ENCODE measurements around the gene TCF4. TPM values are rescaled to one million over a fixed set of nuclear protein-coding genes. Genes with fewer than 3 reads are reported as not detected.

The TCF4 gene
- polyA plus RNA-seq, 3 donors = 67.7 to 81.1 (median 69.2) TPM

GRCh38 chr18:55508651-55509050, 79.3 kb downstream of the TCF4 start:
- no peak for DNase-seq (ENCODE audit: low read depth in 3 of 3, low spot score in 2 of 3)

DNA sequence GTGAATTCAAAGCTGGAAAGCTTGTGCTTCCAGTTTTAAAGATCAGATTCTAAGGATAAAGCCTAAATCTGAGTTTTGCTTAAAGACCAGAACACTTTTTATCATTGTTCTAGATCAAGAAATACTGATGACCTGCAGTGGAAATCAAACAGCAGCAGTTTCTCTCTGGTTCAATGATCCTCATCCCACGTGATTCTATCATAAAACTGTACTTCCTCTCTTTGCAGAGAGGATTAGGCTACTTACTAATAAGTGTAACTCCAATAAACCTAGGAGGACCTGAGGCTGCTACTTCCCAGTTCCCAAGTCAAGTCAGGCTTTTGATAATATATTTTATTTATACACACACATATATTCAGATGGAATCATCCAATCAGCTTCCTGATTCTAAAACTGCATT, 81.9 kb downstream of the TCF4 start:
- DNase-seq (ENCODE audit: low read depth in 3 of 3, low spot score in 2 of 3) = no peak

DNA sequence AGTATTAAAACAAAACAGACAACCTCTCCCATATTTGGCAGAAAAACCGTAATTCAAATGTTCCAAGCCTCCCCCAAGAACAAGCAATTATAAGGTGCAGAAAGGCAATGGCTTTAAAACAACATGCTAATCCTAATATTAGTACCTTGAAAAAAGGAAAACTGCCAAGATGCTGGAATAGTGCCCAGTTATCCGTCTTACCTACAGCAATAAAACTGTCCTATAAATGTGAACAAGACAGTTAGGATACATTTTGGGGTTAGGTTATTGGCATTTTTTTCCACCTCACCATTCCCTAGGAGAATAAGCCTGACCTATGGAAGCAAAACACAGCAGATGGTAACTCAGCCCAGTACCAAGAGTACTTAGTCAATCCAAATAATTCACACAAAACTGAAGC, 83.2 kb downstream of the TCF4 start:
- DNase-seq (ENCODE audit: low read depth in 3 of 3, low spot score in 2 of 3) = no peak

DNA sequence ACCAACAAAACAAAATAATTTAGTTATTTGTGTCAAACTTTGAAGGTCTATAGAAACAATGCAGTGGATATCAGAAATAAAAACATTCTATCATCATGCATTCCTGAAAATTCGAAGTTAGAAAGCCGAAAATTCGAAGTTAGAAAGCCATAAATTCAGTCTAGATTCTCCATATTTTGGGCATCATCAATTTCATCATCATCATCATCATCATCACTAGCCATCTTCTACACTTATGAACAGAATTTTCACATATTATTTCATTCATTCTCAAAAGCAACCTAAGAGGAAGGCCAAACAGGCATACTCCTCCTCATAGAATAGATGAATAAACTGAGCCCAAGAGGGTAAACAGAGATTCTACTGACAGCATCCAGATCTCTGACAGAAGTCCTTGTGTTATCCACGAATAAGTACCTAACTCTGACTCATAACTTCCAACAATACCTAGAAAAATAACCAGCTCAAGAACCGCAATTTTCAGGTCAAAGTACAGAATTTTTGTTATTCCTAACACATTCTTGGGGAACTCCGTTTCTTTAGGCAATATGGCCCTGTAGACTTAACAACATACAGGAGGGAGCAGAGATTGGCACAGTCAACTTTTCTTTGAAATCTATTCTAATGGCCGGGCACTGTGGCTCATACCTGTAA, 84.7 kb downstream of the TCF4 start:
- DNase-seq (ENCODE audit: low read depth in 3 of 3, low spot score in 2 of 3) = no peak

- no peak for DNase-seq (ENCODE audit: low read depth in 3 of 3, low spot score in 2 of 3)
Measured at GRCh38 chr18:55501982-55502710, 85.8 kb downstream of the TCF4 start.

DNA sequence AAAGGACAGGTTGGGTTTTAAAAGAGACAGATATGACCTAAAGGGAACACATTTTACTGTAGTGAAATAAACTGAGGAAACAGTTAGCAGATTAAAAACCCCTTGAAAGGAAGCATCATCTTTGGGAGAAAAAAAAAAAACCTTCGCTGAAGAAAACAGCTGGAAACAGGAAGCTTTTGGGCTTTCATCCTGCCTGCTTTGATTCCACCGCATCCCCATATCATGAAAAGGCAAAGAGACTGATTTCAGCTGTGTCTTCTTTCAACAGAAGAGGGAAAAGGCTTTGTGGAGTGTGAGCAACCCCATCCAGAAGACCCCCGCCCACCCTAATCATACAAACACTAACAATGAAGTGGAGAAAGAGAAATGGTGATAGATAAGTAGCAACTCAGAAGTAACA, 86.4 kb downstream of the TCF4 start:
- DNase-seq (ENCODE audit: low read depth in 3 of 3, low spot score in 2 of 3) = no peak

GRCh38 chr18:55500316-55501086, 87.5 kb downstream of the TCF4 start:
- no peak for DNase-seq (ENCODE audit: low read depth in 3 of 3, low spot score in 2 of 3)

GRCh38 chr18:55499526-55499925, 88.5 kb downstream of the TCF4 start:
- DNase-seq (ENCODE audit: low read depth in 3 of 3, low spot score in 2 of 3) = no peak

GRCh38 chr18:55497825-55498403, 90.1 kb downstream of the TCF4 start:
- DNase-seq (ENCODE audit: low read depth in 3 of 3, low spot score in 2 of 3) = no peak

DNA sequence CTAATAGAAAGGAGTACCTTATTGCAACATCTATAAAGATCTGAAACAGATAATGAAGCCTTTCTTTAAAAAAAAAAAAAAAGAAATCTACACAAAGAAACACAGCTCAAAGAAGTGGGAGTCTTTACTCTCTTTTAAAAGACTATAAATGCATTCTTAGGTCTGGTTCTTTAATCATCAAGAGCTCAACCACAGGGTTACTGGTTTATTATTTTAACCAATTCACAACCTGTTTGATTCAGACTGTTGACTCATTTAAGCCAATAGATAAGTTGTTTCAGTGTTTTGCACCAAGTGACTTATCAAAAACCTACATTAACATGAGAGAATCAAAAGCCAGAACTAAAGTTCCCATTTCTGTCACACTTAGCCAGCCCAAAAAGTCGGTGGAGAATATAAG, 93.1 kb downstream of the TCF4 start:
- DNase-seq (ENCODE audit: low read depth in 3 of 3, low spot score in 2 of 3) = no peak

- DNase-seq (ENCODE audit: low read depth in 3 of 3, low spot score in 2 of 3) = no peak
Measured at GRCh38 chr18:55494441-55494840, 93.6 kb downstream of the TCF4 start.

- no peak for DNase-seq (ENCODE audit: low read depth in 3 of 3, low spot score in 2 of 3)
Measured at GRCh38 chr18:55491616-55492015, 96.4 kb downstream of the TCF4 start.

DNA sequence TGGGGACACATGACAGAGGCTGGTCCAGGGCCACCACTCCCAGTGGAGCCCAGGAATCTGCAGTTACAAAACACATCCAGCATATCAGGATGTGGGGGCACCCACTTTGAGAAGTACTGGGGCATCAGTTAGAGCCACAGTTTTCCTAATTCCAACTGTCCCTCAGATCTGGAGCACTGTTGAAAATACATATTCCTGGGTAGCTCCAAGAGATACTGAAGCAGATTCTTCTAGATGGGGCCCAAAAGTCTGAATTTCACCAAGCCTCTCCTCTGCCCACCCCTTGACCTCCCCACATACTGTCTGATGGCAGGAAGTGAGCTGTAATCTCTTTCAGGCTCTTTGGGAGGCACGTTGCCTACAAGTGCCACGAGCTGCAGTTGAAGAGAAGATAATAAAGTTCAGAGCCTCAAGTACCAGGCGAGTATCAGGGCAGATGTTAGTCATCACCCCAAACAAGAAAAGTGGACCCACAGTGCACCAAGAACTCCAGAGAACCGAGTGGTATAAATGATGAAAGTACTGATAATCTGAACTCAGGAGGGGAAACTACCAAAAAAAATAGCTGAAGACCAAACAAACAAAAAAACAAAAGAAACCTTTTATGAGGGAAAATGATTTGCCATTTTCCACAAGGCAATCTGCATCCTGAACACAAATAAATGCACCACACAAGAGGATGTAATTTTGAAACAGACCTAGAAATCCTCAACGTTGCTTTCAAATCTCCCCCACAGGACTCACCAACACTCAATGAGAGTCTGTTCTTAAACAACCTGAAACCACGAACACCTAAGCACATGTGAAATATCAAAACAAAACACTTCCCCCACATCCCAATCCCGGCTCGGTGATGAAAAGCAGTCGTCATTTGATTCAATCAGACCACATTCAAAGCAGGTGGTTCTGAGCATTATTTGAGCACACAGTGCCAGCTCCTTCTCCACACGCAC, 98.7 kb downstream of the TCF4 start:
- DNase-seq (ENCODE audit: low read depth in 3 of 3, low spot score in 2 of 3) = no peak

GRCh38 chr18:55488473-55488872, 99.5 kb downstream of the TCF4 start:
- DNase-seq (ENCODE audit: low read depth in 3 of 3, low spot score in 2 of 3) = no peak

DNA sequence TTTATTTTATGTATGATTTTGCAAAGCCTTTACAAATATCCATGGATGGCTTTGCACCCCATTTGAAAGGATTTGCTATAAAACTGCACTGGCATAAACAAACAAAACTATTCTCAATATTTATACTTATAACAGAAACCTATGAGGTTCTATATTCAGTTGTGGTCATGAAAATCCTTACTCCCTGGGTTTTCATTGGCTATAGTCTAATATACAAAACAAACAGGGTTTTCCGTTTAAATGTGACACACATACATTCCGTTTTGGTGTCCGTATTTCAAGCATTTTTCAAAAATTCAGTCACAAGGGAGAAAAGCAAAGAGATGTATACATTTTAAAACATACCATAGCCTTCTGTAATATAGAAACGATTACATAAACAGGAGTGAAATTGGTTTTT, 100.0 kb downstream of the TCF4 start:
- DNase-seq (ENCODE audit: low read depth in 3 of 3, low spot score in 2 of 3) = no peak

- DNase-seq (ENCODE audit: low read depth in 3 of 3, low spot score in 2 of 3) = no peak
Measured at GRCh38 chr18:55486936-55487335, 101.1 kb downstream of the TCF4 start.

GRCh38 chr18:55485666-55486065, 102.3 kb downstream of the TCF4 start:
- DNase-seq (ENCODE audit: low read depth in 3 of 3, low spot score in 2 of 3) = no peak

DNA sequence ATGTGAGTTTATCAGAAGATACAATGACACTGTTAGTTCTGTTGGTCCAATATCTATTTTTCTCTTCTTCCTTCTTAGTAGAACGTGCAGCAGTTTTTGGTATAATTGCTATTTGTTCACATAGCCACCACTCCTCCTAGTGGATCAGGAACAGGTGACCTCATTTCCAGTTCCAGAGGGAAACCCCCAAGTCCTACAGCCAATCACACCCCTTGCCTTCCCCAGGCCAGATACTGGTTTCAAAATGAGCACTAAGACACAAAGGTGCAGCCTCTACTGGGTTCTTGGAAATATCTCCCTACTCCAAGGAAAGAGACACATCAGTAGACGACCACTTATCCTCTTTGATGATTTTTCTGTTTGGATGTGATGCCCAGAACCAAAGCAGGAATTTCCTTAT, 103.2 kb downstream of the TCF4 start:
- no peak for DNase-seq (ENCODE audit: low read depth in 3 of 3, low spot score in 2 of 3)

- no peak for DNase-seq (ENCODE audit: low read depth in 3 of 3, low spot score in 2 of 3)
Measured at GRCh38 chr18:55483266-55483871, 104.6 kb downstream of the TCF4 start.

All from right renal cortex interstitium (tissue), 3 donors.